Inflammatory macrophage treated with lipopolysaccharide for 4 hours (primary cell): ENCODE results near the gene ZFP64.
"Not testable (repeated sequence)": the region's sequence is repeated elsewhere in the genome, so short reads cannot be mapped to it uniquely, and the experiment has no call there.

Experiments used
- DNase-seq: peaks from one replicate; pipeline ENCODE4 v3.0.0-alpha.2; 2020

Gene ZFP64

GRCh38 chr20:52201395-52201794 is 9.8 kb upstream of the ZFP64 start:
- DNase-seq = no peak

DNA sequence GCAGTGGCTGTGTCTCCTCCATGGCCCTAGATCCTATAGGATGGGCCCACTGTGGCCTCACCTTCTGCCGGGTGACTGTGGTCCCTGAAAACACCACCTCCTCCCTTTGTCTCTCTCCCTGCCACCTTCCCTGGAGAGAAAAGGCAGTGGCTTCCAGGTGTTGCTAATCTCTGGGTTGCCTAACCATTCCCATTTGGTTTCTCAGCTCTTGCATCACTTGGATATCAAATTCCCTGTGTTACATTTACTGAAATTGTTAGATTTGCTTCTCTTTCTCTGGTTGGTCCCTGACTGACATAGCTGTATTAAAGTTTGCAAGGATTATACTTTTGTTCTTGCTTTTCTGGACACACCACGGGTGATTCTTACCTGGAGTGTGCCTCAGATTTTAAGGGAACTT is 9.3 kb upstream of the ZFP64 start:
- no peak for DNase-seq

- DNase-seq = no peak
Measured at GRCh38 chr20:52196845-52197244, 5.3 kb upstream of the ZFP64 start.

DNA sequence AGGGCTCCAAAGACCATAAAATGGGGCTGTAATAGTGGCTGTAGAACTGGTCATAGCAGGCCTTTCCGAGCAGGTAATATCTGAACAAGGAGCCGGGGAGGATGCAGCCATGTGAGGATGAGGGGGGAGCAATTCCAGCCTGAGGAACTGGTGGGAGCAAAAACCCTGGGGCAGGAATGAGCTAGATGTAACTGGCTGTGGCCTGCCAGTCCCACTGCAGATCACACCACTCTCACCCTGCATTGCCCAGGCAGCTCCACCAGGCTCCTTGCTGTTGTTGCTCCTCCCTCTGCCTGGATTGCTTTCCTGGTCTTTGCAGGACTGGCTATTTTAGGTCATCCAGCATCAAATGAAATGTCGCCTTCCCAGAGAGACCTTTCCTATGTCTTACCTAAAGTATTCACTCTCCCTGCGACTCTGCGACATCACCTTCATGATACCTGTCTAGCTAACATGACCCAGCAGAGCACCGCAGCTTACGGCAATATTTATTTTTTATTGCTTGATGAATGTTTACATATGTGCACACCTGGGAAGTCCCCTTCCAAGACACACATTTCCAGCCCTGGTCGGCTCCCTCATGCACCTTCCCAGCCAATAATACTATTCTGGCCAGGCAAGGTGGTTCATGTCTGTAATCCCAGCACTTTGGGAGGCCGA is 2.4 kb upstream of the ZFP64 start:
- DNase-seq = no peak

- no peak for DNase-seq
Measured at GRCh38 chr20:52193133-52193532, 1.6 kb upstream of the ZFP64 start.

DNA sequence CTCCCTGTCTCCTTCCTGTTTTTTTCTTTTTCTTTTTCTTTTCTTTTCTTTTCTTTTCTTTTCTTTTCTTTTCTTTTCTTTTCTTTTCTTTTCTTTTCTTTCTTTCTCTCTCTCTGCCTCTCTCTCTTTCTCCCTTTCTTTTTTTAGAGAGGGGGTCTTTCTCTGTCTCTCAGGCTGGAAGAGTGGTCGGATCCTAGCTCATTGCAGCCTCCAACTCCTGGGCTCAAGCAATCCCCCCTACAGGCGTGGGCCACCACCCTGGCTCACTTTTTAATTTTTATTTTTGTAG is 1.1 kb upstream of the ZFP64 start:
- DNase-seq = not testable (repeated sequence)

DNA sequence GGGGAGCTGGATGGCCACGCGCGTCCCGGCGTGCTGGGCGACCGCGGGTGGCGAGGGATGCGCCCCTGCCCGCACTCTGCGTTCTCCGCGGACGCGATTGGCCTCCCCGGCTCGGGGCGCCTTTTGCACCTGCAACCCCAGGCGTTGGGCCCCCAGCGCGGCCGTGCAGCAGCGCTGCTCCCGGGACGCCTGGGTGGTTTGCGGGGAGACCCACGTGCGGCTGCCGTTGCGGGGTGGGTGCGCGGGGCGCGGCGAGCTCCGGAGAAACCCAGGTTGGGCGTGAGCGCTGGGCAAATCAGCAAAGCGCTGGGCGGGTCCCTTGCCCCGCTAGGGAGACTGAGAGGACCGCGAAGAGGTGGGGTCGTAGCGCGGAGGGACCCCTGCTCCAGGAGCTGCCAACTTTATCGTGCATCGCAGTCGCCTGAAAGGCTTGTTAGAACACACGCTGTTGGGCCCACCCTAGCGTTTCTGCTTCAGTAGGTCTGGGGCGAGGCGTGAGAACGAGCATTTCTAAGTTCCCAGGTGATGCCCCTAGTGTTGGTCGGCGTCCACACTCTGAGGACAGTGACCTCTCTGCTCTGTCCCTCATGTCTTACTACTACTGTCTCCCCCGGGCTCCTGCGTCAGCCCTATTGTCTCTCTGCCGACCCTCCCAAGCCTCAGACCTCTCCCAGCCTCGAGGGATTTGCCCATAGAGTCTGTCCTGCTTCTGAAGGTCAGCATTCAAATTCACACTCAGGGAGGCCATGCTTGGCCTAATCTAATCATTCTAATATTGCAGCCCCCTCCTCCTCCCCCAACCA is 538 bp upstream of the ZFP64 start:
- DNase-seq = peak; percentile 30

DNA sequence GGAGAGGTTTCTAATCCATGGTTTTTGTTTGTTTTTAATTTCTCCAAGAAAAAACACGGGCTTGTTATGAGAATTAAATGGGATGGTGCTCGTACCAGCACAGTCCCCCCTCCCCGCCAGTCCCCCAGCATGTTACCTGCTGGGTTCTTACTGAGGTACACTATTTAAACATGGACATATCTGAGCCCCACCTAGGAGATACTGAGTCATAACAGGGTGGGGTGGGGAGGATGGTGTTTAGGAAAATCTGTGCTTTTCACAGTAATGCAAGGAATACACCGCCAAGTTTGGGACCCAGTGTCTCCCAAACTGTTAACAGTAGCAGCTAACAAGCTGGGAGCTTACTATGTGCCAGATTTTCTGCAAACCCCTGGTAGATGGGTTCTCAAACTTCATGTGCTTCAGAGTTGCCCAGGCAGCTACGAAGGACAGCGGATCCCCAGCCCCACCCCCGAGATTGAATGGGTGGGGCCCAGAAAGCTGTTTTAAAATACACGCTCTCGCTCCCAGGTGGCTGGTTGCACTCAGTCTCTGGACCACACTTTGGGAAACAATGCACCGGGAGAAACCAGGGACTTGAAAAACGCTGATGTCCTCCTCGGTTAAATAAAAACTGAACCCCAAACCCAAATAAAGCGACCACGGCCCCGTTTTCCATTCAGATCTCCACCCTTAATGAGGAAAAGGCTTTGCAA is 995 bp downstream of the ZFP64 start:
- DNase-seq = no peak

- DNase-seq = no peak
Measured at GRCh38 chr20:52181766-52182165, 9.8 kb downstream of the ZFP64 start.

GRCh38 chr20:52180180-52180840 is 11.3 kb downstream of the ZFP64 start:
- no peak for DNase-seq

DNA sequence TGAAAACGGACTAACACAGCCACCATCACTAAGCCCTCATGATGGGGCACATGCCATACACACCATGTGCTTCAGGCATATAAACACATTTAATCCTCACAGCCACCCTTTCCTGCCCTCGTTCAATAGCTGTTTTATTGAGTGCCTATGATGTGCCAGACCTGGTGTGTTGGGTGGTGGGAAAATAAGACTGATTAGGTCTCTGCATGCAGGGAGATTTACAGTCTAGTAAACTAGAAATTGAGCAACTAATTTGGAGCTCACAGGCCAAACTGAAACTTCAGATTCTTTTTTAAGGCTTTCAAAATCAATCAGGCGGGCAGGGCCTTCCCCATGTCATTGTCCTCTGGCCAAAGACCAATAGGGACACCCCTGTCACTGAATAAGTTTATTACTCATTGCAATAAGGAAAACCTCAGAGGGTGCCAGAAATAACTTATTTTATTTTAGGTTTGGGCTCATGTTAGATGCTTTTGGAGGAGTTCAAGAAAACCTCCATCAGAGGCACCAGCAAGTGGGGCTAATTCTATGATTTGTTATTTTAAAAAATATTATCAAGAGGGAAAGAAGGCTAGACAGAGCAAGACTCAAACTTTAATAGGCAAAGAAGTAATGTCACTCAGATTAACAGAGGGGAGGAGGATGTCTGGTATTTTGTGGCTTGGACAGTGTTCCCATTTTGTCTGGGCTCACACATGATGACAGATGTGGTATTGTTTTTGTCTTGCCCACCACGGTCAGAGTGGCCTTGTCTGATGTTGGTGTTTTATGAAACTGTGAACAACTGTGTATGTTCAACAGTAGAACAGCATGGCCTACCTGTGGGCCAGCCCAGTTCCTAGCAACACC is 12.0 kb downstream of the ZFP64 start:
- DNase-seq = no peak

GRCh38 chr20:52178691-52179090 is 12.9 kb downstream of the ZFP64 start:
- DNase-seq = no peak

DNA sequence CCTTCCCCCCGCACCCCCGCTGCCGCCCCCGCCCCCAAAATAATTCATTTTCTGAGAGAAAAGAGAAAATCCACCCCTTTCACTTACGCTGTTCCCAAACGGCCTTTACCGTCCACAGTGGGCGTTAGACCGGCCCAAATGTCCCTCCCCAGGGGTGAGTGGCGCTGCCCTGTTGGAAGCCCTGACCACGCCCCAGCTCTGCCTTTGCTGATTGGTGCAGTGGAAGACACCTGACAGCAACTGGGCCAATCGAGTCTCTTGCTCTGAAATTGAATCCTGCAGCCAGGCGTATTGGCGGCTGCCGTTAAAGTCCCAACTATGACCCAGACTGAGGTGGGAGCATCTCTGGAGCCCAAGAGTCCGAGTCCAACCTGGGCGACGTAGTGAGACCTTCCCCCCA is 15.7 kb downstream of the ZFP64 start:
- DNase-seq = no peak

DNA sequence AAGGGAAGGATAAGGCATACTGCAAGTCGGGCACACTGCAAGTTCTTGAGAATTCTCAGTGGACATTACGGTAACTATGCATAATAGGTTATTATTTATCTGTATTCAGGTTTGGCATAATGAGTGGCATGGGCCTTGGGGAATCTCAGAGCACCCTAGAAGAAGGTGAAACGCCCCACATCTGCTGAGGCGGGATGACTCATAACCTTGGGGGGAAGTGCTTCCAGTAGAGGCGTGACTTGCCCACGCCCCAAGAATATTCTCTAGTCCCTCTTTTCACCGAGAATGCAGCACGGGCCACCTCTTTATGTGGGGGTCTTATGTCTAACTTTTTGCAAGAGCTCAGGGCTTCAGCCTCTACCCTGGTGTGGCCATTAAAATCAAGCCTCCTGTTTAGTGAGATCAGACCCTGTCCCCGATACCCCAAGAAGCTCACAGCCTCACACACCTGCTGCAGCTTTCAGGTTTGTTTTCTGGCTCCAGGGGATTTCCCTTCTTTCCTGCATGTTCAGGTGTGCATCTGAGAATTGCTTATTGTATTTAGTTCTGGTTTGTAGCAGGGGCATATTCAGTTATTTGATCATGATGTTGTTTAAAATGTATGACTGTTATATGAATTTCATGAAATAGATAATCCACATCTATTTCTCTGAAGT is 19.1 kb downstream of the ZFP64 start:
- DNase-seq = no peak

DNA sequence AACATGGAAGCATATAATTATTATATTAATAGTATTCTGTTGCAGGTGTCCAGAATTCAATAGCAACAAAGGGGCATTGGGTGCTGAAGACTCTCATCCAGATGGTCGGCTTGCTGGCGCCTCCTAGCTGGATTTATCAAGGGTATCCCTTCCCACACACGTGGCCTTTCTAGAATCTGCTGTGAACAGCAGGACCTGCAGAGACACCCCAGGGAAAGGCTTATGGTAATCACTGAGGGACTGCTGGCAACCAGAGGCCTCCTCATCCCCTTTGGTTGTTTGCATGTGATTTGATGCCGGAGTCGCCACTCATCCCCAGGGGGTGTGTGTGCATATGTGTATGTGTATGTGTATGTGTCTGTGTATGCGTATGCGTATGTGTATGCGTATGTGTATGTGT is 20.6 kb downstream of the ZFP64 start:
- DNase-seq = no peak

GRCh38 chr20:52168116-52168515 is 23.5 kb downstream of the ZFP64 start:
- DNase-seq = no peak

DNA sequence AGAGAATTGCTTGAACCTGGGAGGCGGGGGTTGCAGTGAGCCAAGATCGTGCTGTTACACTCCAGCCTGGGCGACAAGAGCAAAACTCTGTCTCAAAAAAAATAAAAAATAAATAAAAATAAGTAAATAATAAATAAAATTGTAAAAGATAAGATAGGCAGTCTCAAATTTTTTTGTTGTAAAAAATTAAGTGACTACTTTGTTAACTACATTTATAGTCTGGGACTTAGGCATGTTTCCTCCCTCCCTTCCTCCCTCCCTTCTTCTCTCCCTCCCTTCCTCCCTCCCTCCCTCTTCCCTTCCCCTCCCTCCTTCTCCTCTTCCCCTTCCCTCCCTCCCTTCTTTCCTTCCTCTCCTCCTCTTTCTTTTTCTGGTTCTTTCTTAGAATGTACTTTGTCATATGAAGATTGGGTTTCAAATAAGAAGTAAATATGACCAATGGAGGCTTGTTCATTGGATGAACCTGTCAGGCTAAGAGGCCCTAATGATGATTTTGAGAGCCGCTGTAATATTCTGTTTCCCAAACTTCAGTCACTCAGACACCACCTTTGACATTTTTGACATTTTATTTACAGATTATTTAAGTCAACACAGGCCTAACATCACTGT is 24.2 kb downstream of the ZFP64 start:
- DNase-seq = no peak

- no peak for DNase-seq
Measured at GRCh38 chr20:52166150-52166549, 25.4 kb downstream of the ZFP64 start.

DNA sequence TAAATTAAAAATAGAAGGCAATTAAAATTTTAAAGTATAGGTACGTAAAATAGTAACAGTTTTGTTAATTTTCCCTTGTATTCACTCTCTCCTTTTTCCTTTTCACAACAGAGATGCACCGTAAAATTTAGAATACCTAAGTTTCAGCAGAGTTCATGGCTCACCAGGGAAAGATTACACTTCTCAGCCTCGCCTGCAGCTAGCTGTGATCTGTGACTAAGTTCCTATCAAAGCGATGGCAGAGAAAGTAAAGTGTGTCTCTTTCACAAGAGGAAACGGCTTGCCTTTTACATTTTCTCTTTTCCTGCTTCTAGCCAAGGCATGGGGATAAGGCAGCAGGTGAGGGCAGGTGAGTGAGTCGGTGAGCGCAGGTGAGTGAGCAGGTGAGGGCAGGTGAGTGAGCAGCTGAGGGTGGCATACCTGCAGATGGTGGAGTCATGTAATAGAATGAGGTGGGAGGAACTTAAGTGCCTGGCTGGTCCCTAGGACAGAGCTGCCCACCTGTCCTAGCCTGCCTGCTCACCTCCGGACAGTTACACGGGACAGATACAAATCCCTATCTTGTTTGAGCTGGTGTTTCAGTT is 30.9 kb downstream of the ZFP64 start:
- no peak for DNase-seq

GRCh38 chr20:52160049-52160570 is 31.5 kb downstream of the ZFP64 start:
- DNase-seq = no peak

- DNase-seq = no peak
Measured at GRCh38 chr20:52154575-52154974, 37.0 kb downstream of the ZFP64 start.
